NOMO-1 (cell line): ENCODE measurements around the gene DOCK1.
"Not testable (repeated sequence)": the region's sequence is repeated elsewhere in the genome, so short reads cannot be mapped to it uniquely, and the experiment has no call there.

ENCODE experiments used
- DNase-seq, 2 experiments: peaks; one replicate each; lab custom pipeline; 2025; ENCODE audit not compliant: unreplicated experiment in 2 of 2; lab: John Stamatoyannopoulos, UW

DOCK1 gene

GRCh38 chr10:126904818-126905701 lies at the start of gene DOCK1:
TSS of gene DOCK1 (plus strand) at chr10:126905428. CDS start at chr10:126905518, 90 bp downstream.
- DNase-seq: no peak

GRCh38 chr10:126857178-126857806 lies 47.9 kb upstream of the DOCK1 start:
- no peak for DNase-seq

- DNase-seq: no peak
Measured at GRCh38 chr10:126867567-126868365, 37.5 kb upstream of the DOCK1 start.

DNA sequence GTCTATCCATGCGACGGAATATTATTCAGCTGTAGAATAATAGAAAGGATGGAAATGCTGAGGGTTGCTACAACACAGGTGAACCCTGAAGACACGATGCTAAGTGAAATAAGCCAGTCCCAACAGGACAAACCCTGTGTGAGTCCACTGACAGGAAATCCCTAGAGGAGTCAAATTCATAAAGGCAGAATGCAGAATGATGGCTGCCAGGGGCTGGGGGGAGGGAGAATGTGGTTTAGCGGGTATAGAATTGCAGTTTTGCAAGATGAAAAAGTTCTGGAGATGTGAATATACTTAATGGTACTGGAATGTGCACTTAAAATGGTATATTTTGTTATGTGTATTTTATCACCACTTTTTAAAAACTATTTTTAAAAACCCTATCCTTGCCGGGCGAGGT lies 36.9 kb upstream of the DOCK1 start:
- no peak for DNase-seq

DNA sequence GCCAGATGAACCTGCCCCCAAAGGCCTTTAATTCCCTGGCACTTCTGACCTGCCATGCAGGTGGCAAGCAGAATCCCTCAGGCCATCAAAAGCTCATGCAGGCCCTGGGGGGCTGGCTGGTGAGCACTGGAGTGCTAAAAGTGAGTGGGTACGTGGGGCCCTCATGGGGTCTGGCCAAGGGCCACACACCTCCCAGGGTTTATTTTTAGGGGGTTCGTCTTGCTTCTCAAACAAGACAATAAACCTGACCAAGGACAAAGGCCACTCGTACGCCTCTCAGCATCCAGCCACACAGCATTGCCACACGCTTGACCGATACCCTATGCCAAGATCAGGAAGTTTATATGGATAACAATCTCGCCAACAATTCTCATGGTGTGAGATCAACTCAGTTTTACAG lies 33.1 kb upstream of the DOCK1 start:
- DNase-seq: no peak

- DNase-seq: no peak
Measured at GRCh38 chr10:126872768-126873167, 32.5 kb upstream of the DOCK1 start.

DNA sequence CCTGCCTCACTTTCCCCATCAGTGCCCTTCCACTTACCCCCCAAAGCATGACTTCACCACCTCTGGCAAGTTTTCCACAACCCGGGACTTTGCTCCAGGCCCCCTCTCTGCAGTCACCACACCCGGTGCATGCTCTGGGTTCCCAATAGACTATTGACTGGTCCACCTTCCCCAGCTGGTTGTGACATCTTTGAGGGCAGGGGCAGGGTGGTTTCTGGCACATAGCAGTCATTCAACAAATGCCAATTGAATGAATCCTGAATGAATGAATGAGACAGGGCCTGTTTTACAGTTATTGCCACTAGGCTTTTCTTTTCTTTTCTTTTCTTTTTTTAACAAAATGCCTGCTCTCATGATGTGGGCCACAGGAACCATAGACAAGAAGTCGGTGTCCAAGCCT lies 28.8 kb upstream of the DOCK1 start:
- DNase-seq: no peak

GRCh38 chr10:126877390-126877789 lies 27.8 kb upstream of the DOCK1 start:
- no peak for DNase-seq

GRCh38 chr10:126878594-126878993 lies 26.6 kb upstream of the DOCK1 start:
- no peak for DNase-seq

DNA sequence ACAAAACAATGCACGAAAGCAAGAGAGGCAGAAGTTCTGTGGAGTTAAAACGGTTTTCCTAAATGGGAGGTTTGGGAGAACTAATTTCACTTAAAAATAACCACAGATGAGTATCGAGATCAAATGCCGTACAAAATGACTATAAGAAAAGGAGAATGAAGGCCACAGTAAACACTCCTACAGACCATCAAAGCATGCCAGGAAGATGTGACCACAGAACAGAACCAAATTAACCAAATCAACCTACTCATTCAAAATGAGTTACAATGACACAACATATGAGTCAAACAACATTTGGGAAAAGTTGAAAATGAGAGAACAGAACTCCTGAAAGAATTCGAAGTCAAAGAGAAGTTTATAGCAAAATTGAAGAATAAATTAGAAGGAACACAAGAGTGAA lies 24.3 kb upstream of the DOCK1 start:
- DNase-seq: no peak

GRCh38 chr10:126882055-126882454 lies 23.2 kb upstream of the DOCK1 start:
- DNase-seq: not testable (repeated sequence)

DNA sequence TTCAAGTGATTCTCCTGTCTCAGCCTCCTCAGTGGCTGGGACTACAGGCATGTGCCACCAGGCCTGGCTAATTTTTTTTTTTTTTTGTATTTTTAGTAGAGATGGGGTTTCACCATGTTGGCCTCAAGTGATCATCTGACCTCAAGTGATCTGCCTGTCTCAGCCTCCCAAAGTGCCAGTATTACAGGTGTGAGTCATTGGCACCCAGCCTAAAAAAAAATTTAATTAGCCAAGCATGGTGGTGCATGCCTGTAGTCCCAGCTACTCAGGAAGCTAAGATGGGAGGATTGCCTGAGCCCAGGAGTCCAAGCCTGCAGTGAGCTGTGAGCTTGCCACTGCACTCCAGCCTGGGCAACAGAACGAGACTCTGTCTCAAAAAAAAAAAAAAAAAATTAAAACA lies 16.8 kb upstream of the DOCK1 start:
- not testable (repeated sequence) for DNase-seq

DNA sequence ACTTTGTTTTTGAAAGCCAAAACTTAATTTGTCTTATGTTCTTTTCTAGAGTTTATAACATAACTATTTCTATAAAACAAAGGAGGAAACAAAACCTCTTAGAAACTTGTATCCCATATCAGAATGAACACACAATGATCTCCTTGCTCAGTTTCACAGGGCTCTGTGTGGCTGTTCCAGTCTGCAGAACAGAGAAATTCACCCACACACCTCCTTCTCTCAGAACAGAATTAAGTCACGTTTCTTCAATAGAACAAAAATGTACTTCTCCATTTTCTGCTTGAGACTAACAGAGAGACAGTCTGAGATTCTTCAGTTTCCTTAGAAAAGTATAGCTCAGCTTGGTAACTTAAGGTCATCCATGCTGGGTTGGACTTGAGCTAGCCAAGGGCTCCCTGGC lies 15.8 kb upstream of the DOCK1 start:
- DNase-seq: no peak

DNA sequence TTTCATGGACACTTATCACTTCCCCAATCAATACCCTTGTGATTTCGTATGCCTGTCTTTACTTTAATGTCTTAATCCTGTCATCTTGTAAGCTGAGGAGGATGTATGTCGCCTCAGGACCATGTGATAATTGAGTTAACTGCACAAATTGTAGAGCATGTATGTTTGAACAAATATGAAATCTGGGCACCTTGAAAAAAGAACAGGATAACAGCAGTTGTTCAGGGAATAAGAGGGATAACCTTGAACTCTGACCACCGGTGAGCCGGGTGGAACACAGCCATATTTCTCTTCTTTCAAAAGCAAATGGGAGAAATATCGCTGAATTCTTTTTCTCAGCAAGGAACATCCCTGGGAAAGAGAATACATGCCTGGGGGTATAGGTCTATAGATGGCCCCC lies 14.4 kb upstream of the DOCK1 start:
- not testable (repeated sequence) for DNase-seq

DNA sequence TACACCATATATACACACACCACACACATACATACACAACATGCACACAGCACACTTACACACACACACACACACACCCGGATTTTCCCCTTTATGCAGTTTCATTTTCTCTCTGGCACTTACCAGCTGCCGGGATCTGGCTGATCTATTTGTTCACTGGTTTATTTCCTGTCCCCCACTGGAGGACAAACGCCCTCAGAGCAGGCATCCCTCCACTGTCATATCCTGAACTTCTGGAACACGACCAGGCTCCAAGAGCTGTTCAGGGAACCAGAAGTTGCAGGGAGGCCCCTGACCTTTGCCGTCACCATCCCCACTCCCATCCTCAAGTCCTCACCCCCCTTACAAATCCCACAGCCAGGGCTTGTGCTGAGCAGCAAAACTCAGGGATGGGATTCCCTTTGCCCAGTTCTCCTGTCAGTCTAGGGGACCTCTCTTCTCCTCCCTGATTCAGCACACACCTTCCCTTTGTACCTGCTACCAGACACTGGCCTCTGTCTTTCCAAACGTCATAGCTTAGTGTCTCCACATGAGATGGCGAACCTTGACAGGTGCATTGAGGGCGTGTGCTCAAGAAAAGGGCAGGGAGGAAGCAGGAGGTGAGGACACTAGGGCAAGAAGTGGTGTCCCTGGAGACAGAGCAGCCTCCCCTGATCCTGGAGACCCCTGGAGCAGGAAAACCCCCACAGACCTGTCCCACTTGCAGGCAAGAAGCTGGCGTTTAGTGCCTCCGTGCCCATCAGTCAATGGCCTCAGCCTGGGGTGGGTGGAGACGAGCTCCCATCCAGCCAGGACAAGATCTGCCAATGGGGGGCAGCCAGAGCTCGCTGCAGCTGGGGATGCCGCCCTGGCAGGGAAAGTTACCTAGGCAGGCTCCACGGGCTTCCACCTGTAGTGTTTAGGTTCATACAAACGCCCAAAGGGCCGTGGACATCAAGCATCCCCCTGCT lies 12.7 kb upstream of the DOCK1 start:
- DNase-seq: no peak

DNA sequence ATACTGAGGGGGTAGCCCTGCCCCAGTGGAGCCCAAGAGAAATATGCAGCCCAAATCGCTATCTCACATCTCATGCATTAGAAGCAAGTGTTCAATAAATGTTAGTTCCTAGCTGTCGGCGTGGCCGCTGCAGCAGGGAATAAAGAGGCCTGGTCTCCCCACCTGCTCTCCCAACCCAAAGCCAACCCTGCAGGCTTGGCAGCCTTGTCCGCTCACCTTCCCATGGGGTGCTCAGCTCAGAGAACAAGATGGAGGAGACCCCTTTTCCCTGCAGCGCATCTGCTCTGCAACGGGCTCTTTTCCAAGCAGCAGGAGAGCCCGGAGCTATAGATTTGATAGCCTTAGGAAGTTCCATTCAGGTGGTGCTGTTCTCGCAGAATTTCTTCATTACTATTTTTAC lies 12.0 kb upstream of the DOCK1 start:
- DNase-seq: no peak

GRCh38 chr10:126893841-126894240 lies 11.4 kb upstream of the DOCK1 start:
- DNase-seq: no peak

- no peak for DNase-seq
Measured at GRCh38 chr10:126895214-126895781, 9.9 kb upstream of the DOCK1 start.

DNA sequence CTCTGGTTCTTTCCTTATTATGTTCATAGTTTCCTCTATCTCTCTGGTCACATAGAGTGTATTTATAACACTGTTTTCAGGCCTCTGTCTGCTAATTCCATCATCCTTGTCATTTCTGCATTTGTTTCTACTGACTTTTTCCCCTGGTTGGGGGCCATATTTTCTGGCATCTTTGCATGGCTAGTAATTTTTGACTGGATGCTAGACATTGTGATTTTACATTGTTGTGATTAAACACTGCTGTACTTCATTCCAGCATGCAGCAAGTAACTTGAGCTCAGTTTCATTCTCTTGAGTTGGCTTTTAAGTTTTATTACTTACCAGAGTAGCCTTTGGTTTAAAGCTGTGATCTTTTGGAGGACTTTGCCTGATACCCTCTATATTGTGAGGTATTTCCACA lies 6.8 kb upstream of the DOCK1 start:
- DNase-seq: no peak

- not testable (repeated sequence) for DNase-seq
Measured at GRCh38 chr10:126899529-126899928, 5.7 kb upstream of the DOCK1 start.
